K562 (cell line): ENCODE data around the gene AMDHD2. TPM values are rescaled to one million over a fixed set of nuclear protein-coding genes. Genes with fewer than 3 reads are reported as not detected.

Experiments used
- CLOCK ChIP-seq: fragments of 250-450 bp; sonication (Bioruptor Pico); IDR thresholded peaks from 2 replicates; pipeline ENCODE4 v1.4.0; 2020; ENCODE audit warnings: mild to moderate bottlenecking, moderate library complexity, borderline replicate concordance
- CXXC5 ChIP-seq: fragments of 250-450 bp; sonication (Bioruptor Pico); IDR thresholded peaks from 2 replicates; pipeline ENCODE4 v1.8.0; 2022; ENCODE audit warnings: inconsistent platforms, mild to moderate bottlenecking, moderate library complexity
- DNMT1 ChIP-seq: fragments of 450-650 bp; IDR thresholded peaks from 2 replicates; pipeline ENCODE4 v1.6.1; 2016; ENCODE audit warnings: antibody characterized with exemption, mild to moderate bottlenecking
- GATA2 ChIP-seq: sonication (generic); formaldehyde crosslinking; IDR thresholded peaks from 2 replicates; pipeline ENCODE4 v1.4.0; 2020; ENCODE audit warnings: mild to moderate bottlenecking, missing genetic modification reagents
- HMG20B ChIP-seq: fragments of 250-450 bp; sonication (Bioruptor Pico); IDR thresholded peaks from 2 replicates; pipeline ENCODE4 v1.5.0; 2021; ENCODE audit warnings: mild to moderate bottlenecking
- SAP30 ChIP-seq: fragments of 200-600 bp; sonication (generic); IDR thresholded peaks from 2 replicates; pipeline ENCODE4 v1.6.1; 2012; ENCODE audit warnings: borderline replicate concordance, low read depth, mild to moderate bottlenecking, moderate library complexity, low read length, control low read depth, inconsistent platforms; ENCODE audit not compliant: insufficient read depth, poor library complexity, severe bottlenecking
- SNRNP70 ChIP-seq: fragments of 200-400 bp; formaldehyde crosslinking; optimal IDR thresholded peaks from 2 replicates; pipeline ENCODE3; 2017; ENCODE audit warnings: low read depth, low read length
- SUPT5H ChIP-seq: fragments of 450-650 bp; IDR thresholded peaks from 2 replicates; pipeline ENCODE4 v1.6.1; 2016
- TAF9B ChIP-seq: fragments of 450-650 bp; IDR thresholded peaks from 2 replicates; pipeline ENCODE4 v1.6.1; 2018; ENCODE audit warnings: mild to moderate bottlenecking; ENCODE audit not compliant: partially characterized antibody
- ZBED1 ChIP-seq: IDR thresholded peaks from 2 replicates; pipeline ENCODE4 v1.6.1; 2014
- polyA plus RNA-seq, 8 experiments: library from polyadenylated mRNA; depleted of rRNA in 4 of 8; stranded (reverse) in 5 of 8; unstranded in 3 of 8; fragments of >200 nt; fragmentation: Nextera tagmentation in 2 of 8; fragmentation: Illumina TruSeq in 1 of 8; extraction: Ambion mirVana in 2 of 8; extraction: Trizol in 1 of 8; gene quantifications; 2 replicates each; pipeline versions ENCODE4 v1.2.1 to v1.2.3, GENCODE V29; 2011 to 2014; ENCODE audit warnings: inconsistent platforms in 1 of 8, missing spikeins in 1 of 8
- total RNA-seq, 7 experiments: library from RNA; depleted of rRNA in 6 of 7; stranded (reverse); fragments of >200 nt in 6 of 7; fragmentation: Illumina TruSeq in 2 of 7; extraction: Trizol in 2 of 7; gene quantifications; 2 replicates each; pipeline versions ENCODE4 v1.2.1 to v1.2.3, GENCODE V29; 2011 to 2021; ENCODE audit warnings: low replicate concordance in 1 of 7

AMDHD2 gene
- total and polyA plus RNA-seq, 9 of the 15 experiments (the other 6 are each of a cell fraction or from before 2014, with no cell fraction given): 0.38 to 56.9 (median 18.3) TPM; not detected in 1

GRCh38 chr16:2527784-2528100 is 7.6 kb downstream of the AMDHD2 start (continued):
- TF ChIP-seq SAP30: no peak
- TF ChIP-seq SNRNP70: no peak
- no peak for TF ChIP-seq TAF9B
- no peak for TF ChIP-seq SUPT5H
- TF ChIP-seq DNMT1: no peak
- no peak for TF ChIP-seq ZBED1
- no peak for TF ChIP-seq GATA2 (CRISPR knock-in tag)
- no peak for TF ChIP-seq CLOCK (CRISPR knock-in tag)
- TF ChIP-seq HMG20B (CRISPR knock-in tag): no peak
- TF ChIP-seq CXXC5 (CRISPR knock-in tag): no peak
- TF ChIP-seq, all 486 proteins: peak for 0
